ENCODE data around the gene PRG2.
"Not testable (repeated sequence)": the region's sequence is repeated elsewhere in the genome, so short reads cannot be mapped to it uniquely, and the experiment has no call there.

Gene PRG2

DNA sequence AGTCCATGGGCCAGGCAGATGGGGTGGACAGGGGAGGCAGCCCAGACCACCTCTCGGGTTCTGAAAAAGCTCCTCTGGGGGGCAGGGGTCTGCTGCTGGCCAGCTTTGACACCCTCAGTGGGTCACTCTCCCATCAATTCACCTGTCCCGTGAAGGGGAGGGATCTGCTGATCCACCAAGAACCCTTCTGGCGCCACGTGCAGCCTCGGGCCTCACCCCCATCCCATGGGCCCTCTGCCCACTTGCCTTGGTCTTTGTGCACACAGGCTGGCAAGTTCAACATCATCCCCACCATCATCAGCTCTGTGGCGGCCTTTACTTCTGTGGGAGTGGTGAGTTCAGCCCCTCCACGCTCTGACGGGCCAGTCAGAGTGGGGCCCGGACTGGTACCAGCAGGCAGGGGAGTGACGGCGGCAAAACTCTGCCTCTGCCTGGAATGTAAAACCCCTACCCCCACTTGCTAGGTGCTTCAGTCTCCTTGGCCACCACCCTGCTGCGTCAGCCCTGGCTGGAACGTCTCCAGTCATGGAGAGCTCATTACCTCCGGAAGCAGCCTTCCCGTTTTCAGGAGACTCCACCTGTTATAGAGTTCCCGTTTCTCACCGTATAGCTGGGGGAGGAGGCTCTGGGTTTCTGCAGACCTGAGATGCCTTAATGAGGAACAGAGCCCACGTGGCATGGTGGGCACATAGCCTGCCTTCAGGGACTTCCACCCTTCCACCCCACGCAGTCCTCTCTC, 22.2 kb downstream of the PRG2 start:
- no peak for DNase-seq (ENCODE audit: low read depth in 2 of 2)

DNA sequence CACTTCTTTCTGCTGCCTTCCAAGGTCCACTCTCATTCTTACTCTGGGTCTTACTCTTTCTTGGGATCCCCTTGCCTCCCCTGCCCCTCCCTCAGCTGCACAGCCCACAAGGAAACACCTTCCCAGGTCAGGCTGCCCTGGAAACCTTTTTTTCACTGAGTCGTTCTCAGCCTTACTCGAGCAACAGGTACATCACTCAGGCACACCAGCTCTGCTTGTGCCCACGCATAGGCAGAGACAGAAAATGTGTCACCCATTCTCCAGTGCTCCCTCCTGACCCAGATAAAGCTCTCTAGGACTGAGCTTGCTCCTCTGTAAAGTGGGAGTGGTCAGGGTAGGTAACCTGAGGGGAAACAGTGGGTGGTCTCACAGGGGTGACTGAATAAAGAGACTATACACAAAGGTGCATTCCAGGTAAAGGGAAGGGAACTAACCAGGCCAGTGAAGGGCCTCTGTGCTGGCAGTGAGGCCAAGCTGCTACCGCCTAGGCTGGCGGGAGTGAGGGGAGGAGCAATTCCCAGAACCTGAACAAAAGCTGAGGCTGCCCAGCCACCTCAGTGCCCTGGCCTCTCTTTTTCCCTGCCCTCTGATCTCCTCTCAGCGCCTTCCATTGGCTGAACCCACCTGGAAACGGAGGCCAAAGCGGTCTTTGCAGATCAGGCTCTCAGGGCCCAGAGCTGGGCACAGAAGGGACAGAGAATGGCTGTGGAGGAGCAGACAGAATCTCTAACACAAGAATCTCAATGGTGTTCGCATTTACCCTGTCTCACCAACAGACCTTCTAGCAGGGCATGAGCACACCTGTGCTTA, 25.4 kb downstream of the PRG2 start:
- no peak for DNase-seq (ENCODE audit: low read depth in 2 of 2)

DNA sequence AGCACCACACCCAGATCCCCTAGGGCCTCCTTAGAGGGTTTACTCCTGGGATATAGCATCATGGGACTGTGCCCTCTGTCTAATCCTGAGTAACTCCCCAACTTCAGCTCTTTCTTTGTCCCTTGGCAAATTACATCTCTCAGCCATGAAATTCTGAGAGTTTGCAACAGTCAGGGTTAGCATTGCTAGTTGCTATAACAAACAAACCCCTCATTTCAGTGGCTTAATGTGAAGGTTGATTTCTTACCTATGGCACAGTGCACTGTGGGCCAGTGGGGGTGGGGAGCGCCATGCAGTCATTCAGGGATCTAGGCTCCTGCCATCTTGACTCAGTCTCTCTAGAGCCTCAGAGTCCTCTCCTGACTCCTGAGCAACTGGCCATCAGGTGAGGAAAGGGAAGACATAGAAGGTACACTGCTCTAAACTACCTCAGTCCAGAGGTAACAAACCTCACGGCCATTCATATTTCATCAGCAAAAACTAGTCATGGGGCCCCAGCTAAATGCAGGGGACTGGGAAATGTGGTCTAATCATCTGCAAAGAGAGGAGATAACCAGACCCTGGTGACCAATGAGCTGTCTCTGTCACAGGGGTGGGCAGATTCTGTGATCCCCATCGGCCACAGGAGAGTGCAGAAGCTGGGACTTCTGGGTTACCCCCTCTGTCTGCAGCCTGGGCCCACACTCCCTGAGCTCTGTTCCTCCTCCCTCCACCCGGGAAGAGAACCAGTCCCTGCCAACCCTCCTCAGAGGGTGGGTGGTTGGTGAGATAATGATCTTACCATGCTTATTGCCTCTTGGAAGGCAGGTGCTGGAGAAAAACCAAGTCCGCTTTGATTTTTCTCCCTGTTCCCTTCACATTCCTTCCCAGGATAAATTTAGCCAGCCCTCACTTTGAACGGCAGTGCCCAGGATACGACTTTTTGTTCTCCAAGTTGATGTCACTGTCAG, 27.0 kb downstream of the PRG2 start:
- no peak for DNase-seq (ENCODE audit: low read depth in 2 of 2)

DNA sequence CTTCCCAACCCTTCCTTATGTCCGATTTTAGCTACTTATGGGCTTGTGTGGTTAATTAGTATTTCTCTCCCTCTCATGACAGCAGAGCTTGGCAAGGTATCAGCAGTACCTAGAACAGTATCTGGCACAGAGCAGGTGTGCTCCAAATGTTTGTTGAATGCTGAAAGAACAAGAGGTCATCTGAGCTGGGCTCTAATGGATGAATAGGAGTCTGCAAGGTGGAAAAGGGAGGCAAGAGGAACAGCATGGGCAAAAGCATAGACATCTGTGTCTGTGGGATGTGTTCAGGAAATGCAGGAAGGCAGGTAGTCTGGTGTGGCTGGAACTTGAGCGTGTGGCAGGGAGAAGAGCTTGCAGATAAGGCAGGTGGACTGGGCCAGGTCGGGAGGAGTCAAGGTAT, 28.5 kb downstream of the PRG2 start:
- no peak for DNase-seq (ENCODE audit: low read depth in 2 of 2)

DNA sequence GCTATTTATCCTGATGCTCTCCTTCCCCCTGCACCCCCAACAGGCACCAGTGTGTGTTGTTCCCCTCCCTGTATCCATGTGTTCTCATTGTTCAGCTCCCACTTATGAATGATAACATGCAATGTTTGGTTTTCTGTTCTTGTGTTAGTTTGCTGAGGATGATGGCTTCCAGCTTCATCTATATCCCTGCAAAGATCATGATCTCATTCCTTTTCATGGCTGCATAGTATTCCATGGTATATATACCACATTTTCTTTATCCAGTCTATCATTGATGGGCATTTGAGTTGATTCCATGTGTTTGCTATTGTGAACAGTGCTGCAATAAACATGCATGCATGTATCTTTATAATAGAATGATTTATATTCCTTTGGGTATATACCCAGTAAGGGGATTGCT, 29.0 kb downstream of the PRG2 start:
- DNase-seq (ENCODE audit: low read depth in 2 of 2), result not testable (repeated sequence)

DNA sequence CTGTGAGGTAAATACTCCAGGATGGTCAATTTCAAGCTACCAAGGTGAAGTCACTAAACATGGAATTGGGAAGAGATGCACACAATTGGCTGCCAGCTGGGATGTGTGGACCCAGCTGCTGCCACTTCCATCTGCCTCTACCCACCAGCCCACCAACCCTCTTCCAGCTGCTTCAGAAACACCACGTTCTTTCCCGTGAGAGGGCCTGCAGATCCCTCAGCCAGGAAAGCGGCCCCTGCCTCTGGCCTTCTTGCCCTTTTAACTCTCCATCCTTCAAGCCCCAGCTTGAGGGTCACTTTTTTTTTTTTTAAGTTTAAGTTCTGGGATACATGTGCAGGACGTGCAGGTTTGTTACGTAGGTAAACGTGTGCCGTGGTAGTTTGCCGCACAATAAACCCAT, 29.5 kb downstream of the PRG2 start:
- DNase-seq (ENCODE audit: low read depth in 2 of 2), result no peak

DNA sequence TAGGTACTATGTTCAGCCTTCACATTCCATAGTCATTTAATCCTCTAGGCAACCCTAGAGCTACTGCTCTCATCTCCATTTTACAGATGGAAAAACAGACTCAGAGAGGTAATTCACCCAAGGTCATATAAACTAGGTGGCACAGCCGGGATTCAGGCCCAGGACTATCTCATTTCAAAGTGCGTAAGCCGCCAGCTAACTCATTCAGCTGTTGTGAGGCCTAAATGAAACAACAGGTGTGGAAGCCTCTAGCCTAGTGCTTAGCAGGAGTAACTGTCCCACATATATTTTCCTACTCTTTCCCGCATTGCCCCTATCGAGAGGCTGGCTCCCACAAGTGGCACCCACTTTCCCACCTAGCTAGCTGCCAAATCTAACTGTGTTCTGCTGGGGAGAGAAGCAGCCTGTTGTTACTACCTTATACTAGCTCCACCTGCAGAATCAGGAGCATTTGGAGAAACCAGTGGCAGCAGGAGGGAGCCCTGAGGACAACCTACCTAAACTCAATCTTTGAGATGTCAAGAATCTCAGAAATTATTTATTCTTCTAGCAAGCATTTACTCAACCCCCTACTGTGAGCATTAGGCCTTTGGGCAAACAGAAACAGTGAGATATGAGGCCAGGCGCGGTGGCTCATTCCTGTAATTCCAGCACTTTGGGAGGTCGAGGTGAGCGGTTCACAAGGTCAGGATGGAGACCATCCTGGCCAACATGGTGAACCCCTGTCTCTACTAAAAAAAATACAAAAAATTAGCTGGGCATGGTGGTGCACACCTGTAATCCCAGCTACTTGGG, 30.4 kb downstream of the PRG2 start:
- DNase-seq (ENCODE audit: low read depth in 2 of 2), result no peak

DNA sequence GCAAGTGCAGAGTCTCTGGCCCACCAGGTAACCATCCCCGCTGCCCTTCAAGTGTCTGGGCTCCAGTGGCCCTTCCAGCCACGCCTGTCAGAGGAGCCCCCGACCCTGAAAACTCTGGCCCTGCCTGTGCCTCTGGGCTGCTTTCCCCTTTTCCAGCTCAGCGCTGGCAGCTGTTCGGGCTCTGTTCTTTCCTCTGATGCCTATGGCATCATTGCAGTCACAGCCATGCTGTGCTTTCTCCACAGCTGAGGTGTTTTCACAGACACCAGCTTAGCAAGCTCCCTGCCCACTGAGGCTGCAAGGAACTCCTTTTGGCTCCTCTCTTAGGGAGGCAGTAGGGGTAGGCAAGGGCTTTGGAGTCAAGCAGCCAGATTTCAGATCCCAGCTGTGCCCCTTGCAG, 31.1 kb downstream of the PRG2 start:
- DNase-seq (ENCODE audit: low read depth in 2 of 2), result no peak

DNA sequence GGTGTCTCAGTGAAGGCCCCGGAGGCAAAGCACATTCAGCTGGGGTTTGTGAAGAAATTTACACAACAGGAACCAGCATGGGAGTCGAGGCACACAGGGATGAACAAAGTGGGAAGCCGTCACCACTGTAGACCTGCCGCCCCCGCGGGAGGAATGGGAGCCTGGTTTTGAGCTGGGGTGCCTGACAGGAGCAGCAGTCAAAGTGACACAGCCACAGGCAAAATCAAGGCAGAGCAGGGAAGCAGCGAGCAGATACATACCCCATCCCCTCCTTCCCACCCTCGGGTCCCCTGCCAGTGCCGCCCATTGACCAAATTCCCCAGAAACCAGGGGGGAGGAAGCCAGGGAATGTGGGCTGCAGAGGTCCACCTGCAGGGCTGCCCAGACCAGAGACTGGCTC, 31.5 kb downstream of the PRG2 start:
- DNase-seq (ENCODE audit: low read depth in 2 of 2), result no peak

DNA sequence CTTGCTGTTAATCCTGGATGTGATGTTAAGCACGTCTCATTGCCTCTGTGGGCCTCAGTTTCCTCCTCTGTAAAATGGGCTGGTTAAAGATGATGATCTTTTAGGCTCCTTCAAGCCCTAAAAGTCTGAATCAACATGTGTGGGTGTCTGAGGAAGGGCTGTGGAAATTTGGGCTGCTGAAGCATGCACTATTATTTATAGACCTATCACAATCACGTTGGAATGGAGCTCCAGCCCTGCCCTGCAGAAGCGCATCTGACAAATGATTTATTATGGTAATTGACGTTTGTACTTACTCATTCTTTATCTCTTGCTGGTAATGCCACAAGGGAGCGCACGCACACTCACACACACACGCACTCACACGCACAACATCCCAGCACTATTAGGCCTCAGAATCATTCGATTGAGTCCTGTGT, 31.9 kb downstream of the PRG2 start:
- no peak for DNase-seq (ENCODE audit: low read depth in 2 of 2)

DNA sequence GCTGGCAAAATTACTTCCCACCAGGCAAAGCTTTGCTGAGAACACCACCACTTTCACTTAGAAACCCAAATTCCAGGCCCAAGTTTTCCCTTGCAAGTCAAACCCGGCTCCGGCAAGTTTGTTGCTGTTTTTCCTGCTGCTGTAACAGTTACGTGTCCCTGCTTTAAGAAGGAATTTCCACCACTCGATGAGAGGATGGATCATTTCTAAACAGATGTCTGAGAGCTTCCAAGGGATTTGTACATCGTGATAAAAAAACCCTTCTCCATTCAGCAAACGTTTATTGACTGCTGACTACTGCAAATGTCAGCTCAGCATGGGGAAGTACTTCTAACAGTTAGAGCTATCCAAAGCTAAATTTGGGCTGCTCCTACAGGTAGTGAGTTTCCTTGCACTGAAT, 32.6 kb downstream of the PRG2 start:
- DNase-seq (ENCODE audit: low read depth in 2 of 2), result no peak

DNA sequence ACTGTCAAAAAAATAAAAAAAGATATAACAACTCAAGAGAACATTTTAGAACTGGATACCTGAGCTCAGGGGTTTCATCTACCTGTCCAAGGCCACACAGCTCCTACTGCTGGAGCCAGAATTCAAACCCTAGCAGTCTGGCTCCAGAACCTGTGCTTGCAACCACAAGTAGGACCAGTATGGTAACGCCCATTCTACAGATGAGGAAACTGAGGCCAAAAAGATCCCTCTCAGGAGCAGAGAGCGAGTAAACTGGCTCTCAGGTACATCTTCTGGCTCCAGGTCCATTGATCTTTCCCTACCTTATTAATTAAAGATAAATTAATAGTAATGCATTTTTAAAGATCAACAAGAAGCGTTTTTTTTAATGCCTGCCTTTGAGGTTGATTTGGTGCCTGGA, 33.1 kb downstream of the PRG2 start:
- no peak for DNase-seq (ENCODE audit: low read depth in 2 of 2)

DNA sequence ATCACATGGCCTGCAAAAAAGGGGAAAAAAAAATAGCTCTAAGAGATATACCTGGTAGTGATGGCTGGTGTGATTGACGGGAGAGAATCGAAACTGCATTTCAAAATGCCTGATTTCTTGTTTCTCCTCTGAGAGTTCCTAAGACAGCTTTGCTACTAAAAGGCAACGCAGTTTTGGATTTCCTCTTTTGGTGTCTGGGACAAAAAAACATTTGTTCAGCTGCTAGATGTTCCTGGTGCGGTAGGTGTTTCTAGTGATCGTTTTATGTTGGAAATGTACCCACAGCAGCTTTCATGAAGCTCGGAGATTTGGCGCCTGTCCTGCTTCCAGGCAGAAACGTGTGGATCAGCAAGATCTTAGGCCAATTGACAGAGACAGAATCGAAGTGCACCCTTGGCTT, 34.2 kb downstream of the PRG2 start:
- no peak for DNase-seq (ENCODE audit: low read depth in 2 of 2)

DNA sequence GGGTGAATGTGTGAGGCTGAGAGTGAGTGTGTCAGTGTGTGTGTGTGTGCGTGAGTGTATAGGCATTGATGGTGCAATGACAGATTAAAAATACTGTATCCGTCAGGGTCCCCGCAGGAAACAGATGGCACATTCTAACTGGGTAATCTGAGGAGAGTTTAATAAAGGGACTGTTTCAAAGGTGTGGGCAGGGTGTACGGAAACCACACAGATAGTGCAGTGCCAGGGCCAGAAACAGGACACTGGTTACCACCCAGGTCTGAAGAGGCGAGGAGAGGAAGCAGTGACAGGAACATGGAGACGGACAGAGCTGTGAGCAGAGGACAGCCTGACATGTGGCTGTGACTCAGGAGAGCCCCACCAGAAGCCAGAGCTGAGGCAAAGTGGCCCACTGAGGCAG, 35.8 kb downstream of the PRG2 start:
- no peak for DNase-seq (ENCODE audit: low read depth in 2 of 2)

DNA sequence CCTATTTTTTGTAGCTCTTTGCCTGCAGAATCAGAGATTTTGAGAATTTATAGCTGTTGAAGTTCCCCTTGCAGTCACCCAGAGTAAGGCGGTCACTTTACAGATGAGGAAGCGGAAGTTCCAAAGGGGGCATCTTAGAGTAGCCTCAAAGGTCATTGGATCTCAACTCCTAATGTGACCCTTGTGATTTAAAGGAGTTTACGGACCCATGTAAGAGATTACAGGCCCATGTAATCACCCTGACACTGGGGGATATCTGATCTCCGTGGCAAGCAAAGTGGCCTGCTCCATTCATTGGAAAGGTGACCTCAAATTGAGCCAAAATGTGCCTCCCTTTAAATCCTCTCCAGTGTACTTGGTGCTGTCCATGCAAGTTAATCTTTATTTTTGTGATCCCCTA, 36.6 kb downstream of the PRG2 start:
- no peak for DNase-seq (ENCODE audit: low read depth in 2 of 2)

DNA sequence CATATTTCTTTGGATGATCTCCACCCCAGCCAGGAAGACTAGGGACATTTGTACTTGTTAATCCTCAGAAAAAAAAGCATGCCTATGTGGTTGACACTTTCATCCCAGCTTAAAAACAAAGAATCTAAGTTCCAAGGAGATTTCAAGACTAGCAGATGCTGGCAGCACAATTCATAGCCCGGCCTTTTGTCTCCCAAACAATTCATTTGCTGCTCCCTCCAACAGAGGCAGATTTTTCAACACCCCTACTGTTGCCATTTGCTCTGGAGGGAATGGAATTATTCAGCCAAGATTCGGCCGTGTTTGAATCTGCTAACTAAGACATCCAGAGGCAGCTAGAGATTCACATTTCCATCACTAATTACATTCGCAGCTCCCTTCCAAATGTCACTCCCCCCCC, 37.0 kb downstream of the PRG2 start:
- DNase-seq (ENCODE audit: low read depth in 2 of 2), result no peak

DNA sequence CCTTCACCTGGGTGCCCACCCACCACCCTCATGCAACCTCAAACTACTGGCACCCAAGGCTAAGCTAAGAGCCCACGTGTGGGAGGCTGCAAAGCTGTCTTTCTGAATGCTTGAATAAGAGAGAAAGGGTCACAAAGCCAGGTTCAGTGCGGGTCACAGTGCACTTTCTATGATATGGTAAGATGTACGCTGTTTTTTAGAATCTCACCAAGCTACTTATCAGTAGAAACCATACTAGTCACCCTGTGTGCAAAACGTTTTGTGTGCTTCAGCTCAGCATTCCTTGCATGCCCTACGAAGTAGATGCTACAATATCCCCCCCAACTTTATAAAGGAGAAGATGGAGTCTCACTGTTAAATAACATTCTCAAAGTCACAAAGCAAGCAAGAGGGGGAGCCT, 37.4 kb downstream of the PRG2 start:
- no peak for DNase-seq (ENCODE audit: low read depth in 2 of 2)

DNA sequence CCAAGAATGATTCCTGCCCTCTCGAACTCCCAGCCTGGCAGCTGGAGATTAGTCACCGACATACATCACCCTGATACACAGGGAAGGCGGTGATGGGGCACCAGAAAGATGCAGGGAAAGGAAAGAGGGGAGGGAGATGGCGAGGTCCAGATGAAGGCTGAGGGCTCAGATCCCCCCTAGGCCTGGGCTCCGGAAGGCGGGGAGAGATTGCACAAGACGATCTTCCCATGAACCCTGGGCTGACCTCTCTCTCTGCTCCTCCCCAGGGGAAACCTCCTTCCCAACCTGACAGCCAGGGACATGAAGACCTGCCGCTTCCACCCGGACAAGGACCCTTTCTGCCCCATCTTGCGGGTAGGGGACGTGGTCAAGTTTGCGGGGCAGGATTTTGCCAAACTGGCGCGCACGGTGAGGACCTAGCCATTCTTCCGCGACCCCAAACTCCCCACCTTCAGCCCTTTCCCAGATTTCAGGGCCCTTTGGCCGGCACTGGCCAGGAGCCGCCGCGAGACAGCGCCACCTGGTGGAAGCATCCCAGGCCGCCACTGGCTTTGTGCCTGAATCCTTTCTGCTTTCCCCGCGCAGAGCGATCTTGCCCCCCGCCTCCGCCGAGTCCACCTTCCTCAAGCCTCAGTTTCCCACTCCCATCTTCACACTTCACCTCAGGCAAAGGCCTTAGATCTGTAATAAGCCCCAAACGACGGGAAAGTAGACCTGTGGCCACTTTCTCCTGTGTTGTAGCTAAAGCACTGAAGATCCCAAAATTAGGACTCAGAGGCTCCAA, 40.8 kb downstream of the PRG2 start:
- DNase-seq (ENCODE audit: low read depth in 2 of 2), result no peak

DNA sequence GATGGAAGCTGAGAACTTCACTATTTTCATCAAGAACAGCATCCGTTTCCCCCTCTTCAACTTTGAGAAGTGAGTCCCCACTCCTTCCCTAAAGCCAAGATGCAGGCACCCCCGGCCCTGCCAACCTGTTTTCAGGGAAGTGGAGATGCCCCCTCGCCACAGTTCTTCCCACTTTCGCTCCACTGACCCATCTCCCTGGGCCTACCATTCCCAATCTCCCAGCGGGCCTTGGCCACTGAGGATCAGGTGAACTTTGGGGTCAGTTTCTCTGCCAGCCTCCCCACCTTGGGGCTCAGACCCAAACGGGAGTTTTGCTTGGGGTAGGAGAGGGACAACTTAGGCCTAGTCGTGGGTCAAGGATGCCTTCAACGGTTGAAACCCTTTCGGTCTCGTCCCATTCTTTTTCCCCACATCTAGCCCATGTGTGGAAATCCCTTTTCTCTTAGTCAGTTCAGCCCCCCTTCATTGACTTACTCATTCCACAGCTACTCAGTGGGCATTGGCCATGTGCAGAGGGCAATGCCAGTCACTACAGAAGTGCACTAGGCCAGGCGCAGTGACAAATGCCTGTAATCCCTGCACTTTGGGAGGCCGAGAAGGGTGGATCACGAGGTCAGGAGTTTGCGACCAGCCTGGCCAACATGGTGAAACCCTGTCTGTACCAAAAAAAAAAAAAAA, 41.7 kb downstream of the PRG2 start:
- DNase-seq (ENCODE audit: low read depth in 2 of 2), result no peak

DNA sequence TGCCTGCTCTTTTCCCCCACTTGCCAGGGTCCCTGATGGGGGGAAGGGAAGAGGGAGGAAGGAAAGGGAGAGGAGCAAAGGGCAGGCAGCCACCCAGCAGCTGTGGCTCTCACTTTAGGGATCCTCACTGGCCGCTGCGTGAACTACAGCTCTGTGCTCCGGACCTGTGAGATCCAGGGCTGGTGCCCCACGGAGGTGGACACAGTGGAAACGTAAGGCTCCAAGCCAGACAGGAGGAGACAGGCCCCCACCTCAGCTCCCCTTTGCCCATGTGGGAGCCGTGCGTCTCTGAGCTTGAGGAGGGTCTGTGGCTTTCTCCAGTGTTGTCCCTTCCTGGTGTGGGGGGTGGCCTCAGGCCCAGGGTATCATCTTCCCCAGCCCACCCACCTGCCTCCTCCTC, 42.4 kb downstream of the PRG2 start:
- no peak for DNase-seq (ENCODE audit: low read depth in 2 of 2)

Data from fibroblast of skin of left quadriceps (primary cell).